HFFc6 (cell line): ENCODE results near the gene JHY. TPM values are rescaled to one million over a fixed set of nuclear protein-coding genes. Genes with fewer than 3 reads are reported as not detected.

ENCODE experiments used
- DNase-seq: peaks from one replicate; pipeline ENCODE4 v3.0.0-alpha.2; 2018
- H3K27ac Mint-ChIP-seq: 2 replicates; pipeline ENCODE4 v1.8.0; 2020; ENCODE audit warnings: mild to moderate bottlenecking, mixed read lengths
- H3K27me3 Mint-ChIP-seq: 2 replicates; pipeline ENCODE4 v1.8.0; 2021; ENCODE audit warnings: mild to moderate bottlenecking, moderate library complexity, mixed read lengths; ENCODE audit not compliant: insufficient read depth
- H3K36me3 Mint-ChIP-seq: 2 replicates; pipeline ENCODE4 v1.8.0; 2021; ENCODE audit warnings: low read depth, mixed read lengths
- H3K4me1 Mint-ChIP-seq: 2 replicates; pipeline ENCODE4 v1.8.0; 2020; ENCODE audit warnings: low read depth, mixed read lengths
- H3K4me3 Mint-ChIP-seq: 2 replicates; pipeline ENCODE4 v1.8.0; 2020; ENCODE audit warnings: mild to moderate bottlenecking, moderate library complexity, mixed read lengths
- H3K9me3 Mint-ChIP-seq: 2 replicates; pipeline ENCODE4 v1.8.0; 2020; ENCODE audit warnings: mild to moderate bottlenecking, mixed read lengths
- CTCF ChIP-seq: fragments of 200-600 bp; sonication (generic); IDR thresholded peaks from 2 replicates; pipeline ENCODE4 v1.5.0; 2021; ENCODE audit warnings: antibody characterized with exemption, mild to moderate bottlenecking
- total RNA-seq, 6 experiments: library from RNA; stranded (reverse); fragmentation: NEBNext Ultra II Directional; extraction: Animal tissue kit (Norgen Biotek cat#: 25700); gene quantifications; 2 replicates in 1 of 6; 3 replicates in 5 of 6; pipeline ENCODE4 v1.2.3, GENCODE V29; 2021

Gene JHY
- total RNA-seq, 6 experiments from 2014 or later, result 5.2 to 6.4 (median 5.7) TPM

DNA sequence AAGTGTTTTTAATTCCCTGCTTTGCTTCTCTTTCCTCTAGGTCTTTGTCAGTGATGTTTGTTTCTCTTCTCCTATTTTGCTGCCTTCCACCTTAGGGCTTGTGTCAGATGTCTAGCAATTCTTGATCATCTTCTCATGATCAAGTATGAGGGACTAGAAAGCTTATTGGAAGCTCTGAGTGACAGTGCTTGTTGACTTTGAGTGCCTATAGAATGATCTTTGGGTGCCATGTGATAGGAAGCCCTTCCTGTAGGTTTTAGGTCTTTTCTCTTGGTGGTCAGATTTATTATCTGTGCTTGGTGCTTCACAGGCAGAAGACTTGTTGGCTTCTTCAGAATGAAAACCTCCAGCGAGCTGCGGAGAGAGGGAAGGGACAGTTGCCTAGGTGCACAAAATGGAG lies 56.0 kb downstream of the JHY start:
- DNase-seq, result no peak
- H3K9me3 Mint-ChIP-seq, result no peaks in the 10 kb centered on the region
- no peaks in the 10 kb centered on the region for H3K4me1 Mint-ChIP-seq
- no peaks in the 10 kb centered on the region for H3K27me3 Mint-ChIP-seq
- H3K36me3 Mint-ChIP-seq, result 0 out of 2 replicates have a peak, but pooled peaks cover 4% of the 10 kb centered on the region
- no peak overlapping the region for H3K4me3 Mint-ChIP-seq
- no peak for TF ChIP-seq CTCF
- H3K27ac Mint-ChIP-seq, result no peak overlapping the region

DNA sequence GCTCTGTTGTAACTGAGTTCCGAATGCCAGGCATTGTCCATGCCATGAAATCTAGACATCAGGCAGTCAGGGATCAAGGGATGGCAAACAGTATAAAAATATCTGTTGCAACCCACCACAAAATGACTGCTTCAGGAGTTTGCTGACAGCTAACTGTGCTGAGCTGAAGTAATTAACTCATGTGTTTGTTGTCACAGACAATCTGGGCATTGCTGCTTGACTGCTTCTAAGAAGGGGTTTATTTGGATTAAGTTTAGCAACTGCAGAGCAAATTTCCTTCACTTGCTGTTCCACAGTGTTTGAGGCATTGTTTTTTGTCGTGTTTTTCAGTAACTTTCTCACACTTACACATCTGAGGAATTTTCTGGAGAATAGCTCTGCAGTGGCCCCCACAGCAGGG lies 68.7 kb downstream of the JHY start:
- Mint-ChIP-seq H3K27me3 (peaks cover 2% of the 10 kb centered on the region; the same call in 1 of the 2 replicates), H3K4me1 (no peaks in the 10 kb centered on the region), H3K36me3 (0 out of 2 replicates have a peak, but pooled peaks cover 5% of the 10 kb centered on the region), H3K27ac (no peak overlapping the region), H3K4me3 (no peak overlapping the region), H3K9me3 (no peaks in the 10 kb centered on the region)
- no peak for DNase-seq
- TF ChIP-seq CTCF, result no peak

DNA sequence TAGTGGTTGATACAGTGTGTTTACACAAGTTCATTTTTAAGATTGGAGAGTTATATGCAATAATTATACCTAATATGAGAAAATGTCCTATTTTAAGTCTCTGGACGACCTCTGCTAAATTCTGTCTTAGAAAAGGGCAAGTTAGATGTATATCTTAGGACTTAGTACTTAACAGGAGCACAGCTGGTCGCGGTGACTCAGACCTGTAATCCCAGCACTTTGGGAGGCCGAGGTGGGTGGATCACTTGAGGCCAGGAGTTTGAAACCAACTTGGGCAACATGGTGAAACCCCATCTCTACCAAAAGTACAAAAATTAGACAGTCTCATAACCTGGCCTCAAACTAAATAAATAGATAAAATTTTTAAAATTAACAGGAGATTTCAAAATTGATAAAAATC lies 71.9 kb downstream of the JHY start:
- Mint-ChIP-seq H3K36me3 (no peaks in the 10 kb centered on the region), H3K4me3 (no peak overlapping the region), H3K27me3 (peaks cover 2% of the 10 kb centered on the region; the same call in 1 of the 2 replicates), H3K27ac (no peak overlapping the region), H3K9me3 (no peaks in the 10 kb centered on the region), H3K4me1 (no peaks in the 10 kb centered on the region)
- DNase-seq, result no peak
- no peak for TF ChIP-seq CTCF

DNA sequence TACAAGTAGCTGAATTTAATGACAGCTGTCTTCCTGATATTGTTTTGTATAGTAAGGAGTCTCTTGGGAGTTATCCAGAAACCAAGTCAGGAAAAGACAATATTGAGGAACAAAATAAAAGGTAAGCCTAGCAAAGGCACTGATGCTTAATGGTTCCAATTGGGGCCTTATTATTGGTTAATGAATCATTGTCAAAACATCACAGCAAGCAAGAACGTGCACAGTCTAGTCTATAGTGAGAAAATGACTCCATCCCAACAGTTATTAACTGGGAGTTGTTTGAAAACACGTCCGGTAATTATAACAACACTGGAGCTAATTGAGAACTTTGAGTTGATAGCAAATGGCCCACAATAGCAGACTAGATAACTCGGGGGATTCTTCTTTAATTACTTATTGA lies 81.4 kb downstream of the JHY start:
- no peak for DNase-seq

DNA sequence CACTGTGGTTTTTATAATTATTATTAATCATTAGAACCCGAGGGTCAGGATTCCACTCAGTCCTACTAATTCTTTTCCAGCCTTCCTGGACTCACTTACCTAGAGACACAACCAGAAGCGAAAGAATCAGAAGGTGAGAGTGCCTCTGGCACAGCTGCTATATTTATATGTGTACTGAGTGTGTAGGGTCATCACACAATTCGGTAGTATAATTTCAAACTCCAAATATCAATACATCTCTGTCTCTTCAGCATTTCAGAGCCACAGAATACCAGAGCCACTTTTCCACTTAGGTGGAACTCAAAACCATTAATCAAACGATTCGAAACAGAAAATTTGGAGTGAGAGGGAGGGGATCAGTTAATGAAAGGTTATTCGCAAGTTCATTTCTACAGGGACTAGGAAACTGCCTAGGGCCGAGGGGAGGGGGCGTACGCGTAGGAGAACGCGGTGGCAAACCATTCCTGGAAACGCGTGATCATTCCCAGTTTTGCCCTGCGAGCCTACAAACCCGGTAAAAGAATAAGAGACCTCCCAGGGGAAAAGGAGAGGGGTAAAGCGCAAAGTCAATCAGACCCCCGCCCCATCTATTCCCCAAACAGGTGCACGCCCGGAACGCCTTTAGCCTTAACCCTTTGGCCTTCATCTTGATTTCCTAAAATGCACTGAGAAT lies 93.6 kb downstream of the JHY start:
- Mint-ChIP-seq H3K4me1 (no peaks in the 10 kb centered on the region), H3K9me3 (peaks cover 4% of the 10 kb centered on the region; the same call in 1 of the 2 replicates), H3K4me3 (no peak overlapping the region), H3K27ac (no peak overlapping the region), H3K36me3 (peaks cover 5% of the 10 kb centered on the region; the same call in 1 of the 2 replicates), H3K27me3 (peaks cover 64% of the 10 kb centered on the region)
- no peak for TF ChIP-seq CTCF
- no peak for DNase-seq

More for the DNA sequence above, 81.4 kb downstream of the JHY start:
- Mint-ChIP-seq H3K27me3 (peaks cover 26% of the 10 kb centered on the region), H3K27ac (no peak overlapping the region), H3K36me3 (no peaks in the 10 kb centered on the region), H3K4me3 (no peak overlapping the region), H3K4me1 (peaks cover 6% of the 10 kb centered on the region; the same call in 1 of the 2 replicates), H3K9me3 (no peaks in the 10 kb centered on the region)
- TF ChIP-seq CTCF, result no peak
